BE2C (cell line): ENCODE data around the gene RPL9.

Source experiments
- DNase-seq: peaks from one replicate; pipeline ENCODE4 v3.0.0-alpha.2; 2020
- H3K27me3 ChIP-seq: fragments of 250-450 bp; sonication (Bioruptor Pico); 2 replicates; pipeline ENCODE4 v1.5.1; 2020; ENCODE audit warnings: mild to moderate bottlenecking
- H3K36me3 ChIP-seq: fragments of 250-450 bp; sonication (Bioruptor Pico); 2 replicates; pipeline ENCODE4 v1.5.1; 2020; ENCODE audit warnings: mild to moderate bottlenecking
- H3K4me1 ChIP-seq: fragments of 250-450 bp; sonication (Bioruptor Pico); 2 replicates; pipeline ENCODE4 v1.5.1; 2020
- H3K4me3 ChIP-seq: 2 replicates; pipeline ENCODE4 v1.5.1; 2011; ENCODE audit warnings: low read depth, low read length
- H3K9me3 ChIP-seq: fragments of 250-450 bp; sonication (Bioruptor Pico); 2 replicates; pipeline ENCODE4 v1.5.1; 2020
- TF ChIP-seq, protein P1 (sequence below): IDR thresholded peaks from 2 replicates; pipeline ENCODE4 v1.5.1; 2012; ENCODE audit warnings: mild to moderate bottlenecking, low read depth, low read length

The RPL9 gene

DNA sequence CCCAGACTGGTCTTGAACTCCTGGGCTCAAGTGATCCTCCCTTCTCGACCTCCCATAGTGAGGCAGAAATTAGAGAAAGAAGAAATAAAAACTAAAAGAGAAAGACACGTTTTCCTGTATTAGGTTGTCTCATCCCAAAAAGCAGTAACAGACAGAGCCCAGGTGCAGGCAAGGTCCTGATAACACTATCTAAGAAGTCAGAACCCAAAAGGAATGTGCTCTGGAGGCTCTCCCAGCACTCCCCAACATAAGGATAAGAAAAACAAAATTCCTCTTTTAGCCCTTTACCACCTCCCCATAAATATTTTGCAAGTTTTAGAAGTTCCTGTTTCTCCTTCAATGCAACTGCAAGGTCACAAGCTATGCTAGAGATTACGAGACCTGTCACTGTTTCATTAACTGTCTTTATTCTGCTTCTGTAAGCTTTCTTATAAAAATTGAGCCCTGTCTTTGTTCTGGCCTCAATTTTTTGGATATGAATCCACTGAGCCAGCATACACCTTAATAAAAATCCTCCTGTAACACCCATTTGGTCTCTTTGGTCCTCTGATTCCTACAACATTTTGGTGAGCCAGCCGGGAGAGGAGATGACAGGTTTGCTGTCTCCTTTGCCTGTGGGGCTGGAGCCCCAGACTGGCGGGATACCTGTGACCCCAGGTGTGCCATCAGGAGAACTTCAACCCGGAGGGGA is 26.0 kb upstream of the RPL9 start:
- Histone ChIP-seq H3K9me3 (no peaks in the 10 kb centered on the region), H3K4me1 (no peaks in the 10 kb centered on the region), H3K27me3 (no peaks in the 10 kb centered on the region), H3K4me3 (no peak overlapping the region), H3K36me3 (no peaks in the 10 kb centered on the region)
- DNase-seq = no peak
- TF ChIP-seq, protein P1, sequence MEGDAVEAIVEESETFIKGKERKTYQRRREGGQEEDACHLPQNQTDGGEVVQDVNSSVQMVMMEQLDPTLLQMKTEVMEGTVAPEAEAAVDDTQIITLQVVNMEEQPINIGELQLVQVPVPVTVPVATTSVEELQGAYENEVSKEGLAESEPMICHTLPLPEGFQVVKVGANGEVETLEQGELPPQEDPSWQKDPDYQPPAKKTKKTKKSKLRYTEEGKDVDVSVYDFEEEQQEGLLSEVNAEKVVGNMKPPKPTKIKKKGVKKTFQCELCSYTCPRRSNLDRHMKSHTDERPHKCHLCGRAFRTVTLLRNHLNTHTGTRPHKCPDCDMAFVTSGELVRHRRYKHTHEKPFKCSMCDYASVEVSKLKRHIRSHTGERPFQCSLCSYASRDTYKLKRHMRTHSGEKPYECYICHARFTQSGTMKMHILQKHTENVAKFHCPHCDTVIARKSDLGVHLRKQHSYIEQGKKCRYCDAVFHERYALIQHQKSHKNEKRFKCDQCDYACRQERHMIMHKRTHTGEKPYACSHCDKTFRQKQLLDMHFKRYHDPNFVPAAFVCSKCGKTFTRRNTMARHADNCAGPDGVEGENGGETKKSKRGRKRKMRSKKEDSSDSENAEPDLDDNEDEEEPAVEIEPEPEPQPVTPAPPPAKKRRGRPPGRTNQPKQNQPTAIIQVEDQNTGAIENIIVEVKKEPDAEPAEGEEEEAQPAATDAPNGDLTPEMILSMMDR = no peak

DNA sequence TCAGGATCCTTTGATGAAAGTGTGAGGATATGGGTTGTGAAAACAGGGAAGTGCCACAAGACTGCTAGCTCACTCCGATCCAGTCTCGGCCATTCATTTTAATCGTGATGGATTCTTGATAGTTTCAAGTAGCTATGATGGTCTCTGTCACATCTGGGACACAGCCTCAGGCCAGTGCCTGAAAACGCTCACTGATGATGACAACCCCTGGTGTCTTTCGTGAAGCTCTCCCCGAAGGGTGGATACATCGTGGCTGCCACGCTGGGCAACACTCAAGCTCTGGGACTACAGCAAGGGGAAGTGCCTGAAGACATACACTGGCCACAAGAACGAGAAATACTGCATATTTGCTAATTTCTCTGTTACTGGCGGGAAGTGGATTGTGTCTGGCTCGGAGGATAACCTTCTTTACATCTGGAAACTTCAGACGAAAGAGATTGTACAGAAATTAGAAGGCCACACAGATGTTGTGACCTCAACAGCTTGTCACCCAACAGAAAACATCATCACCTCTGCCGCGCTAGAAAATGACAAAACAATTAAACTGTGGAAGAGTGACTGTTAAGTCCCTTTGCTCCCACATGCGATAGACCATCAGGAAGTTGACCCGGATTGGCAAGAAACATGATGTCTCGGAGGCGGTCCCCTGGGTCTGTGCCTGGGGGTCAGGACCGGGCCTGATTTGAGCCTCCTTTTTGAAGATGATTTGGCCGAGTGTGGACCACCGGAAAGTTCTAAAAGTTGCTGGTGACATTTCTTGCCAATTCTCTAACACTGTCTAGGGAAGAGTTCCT is 22.4 kb upstream of the RPL9 start:
- DNase-seq = no peak
- Histone ChIP-seq H3K27me3 (no peaks in the 10 kb centered on the region), H3K9me3 (no peaks in the 10 kb centered on the region), H3K36me3 (peaks cover 10% of the 10 kb centered on the region), H3K4me3 (no peak overlapping the region), H3K4me1 (peaks cover 2% of the 10 kb centered on the region; the same call in 1 of the 2 replicates)
- TF ChIP-seq, protein P1 = no peak

DNA sequence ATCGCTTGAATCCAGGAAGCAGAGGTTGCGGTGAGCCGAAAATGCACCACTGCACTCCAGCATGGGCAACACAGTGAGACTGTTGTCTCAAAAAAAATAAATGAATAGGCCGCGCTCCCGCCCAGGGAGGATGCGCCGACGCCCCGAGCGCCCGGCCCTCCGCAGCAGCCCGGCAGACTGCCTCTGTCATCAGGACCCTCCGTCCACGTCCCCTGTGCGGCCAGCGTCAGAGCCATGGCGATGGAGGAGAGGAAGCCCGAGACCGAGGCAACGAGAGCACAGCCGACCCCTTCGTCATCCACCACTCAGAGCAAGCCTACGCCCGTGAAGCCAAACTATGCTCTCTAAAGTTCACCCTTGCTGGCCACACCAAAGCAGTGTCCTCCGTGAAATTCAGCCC is 21.5 kb upstream of the RPL9 start:
- TF ChIP-seq, protein P1 = no peak

DNA sequence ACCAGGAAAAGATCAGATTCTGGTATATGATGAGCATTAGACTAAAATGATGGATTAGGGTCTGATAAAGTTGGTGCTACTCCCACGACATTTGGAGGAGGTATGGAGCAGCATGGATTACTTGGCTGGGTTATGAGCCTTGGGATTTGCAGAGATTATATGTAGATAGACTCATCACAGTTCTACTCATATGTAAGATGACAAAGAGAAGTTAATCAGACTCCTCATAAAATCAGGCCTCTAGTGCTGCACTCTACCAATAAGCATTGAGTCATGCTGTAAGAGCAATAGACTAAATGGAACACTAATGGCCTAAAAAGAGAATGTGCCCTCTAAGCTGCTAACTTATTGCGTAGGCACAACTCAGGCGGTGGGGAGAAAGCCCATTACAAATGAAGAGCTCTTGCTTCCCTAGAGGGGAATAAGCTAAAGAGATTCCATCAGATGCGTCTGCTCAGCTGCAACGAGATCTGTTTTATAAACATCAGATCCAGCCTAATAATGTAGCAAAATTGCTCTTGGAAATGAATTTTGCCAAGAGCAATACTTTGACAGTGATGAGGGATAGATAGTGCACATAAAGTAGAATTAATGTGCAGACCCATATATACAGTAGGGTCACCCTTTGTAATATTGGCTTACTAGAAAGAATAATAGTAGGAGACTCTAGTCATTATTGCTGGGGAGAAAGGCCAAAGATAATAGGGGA is 17.6 kb upstream of the RPL9 start:
- H3K4me1 ChIP-seq = peaks cover 2% of the 10 kb centered on the region; the same call in 1 of the 2 replicates
- H3K36me3 ChIP-seq = peaks cover 24% of the 10 kb centered on the region
- TF ChIP-seq, protein P1 = no peak
- DNase-seq = no peak
- no peaks in the 10 kb centered on the region for H3K9me3 ChIP-seq
- no peak overlapping the region for H3K4me3 ChIP-seq
- H3K27me3 ChIP-seq = no peaks in the 10 kb centered on the region

More for the DNA sequence above, 21.5 kb upstream of the RPL9 start:
- DNase-seq = no peak
- H3K4me3 ChIP-seq = no peak overlapping the region
- no peaks in the 10 kb centered on the region for H3K27me3 ChIP-seq
- H3K4me1 ChIP-seq = peaks cover 2% of the 10 kb centered on the region; the same call in 1 of the 2 replicates
- H3K9me3 ChIP-seq = no peaks in the 10 kb centered on the region
- peaks cover 10% of the 10 kb centered on the region for H3K36me3 ChIP-seq

DNA sequence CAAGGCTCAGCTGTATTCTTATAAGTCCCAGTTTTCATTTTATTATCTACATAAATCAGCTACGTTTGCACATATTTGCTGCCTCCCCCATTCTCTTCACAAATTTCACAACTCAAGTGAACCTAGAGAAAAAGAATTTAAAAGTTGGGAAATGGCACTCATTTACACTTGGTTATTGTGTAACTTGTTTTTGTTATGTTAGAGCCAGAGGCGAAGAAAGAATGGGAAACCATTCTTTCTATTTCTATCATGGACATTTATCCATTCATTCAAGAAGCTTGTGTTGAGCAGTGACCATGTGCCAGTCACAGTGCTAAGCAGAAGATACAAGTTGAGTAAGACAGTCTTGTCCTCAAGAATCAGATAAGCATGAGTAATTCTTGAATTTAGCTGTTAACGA is 13.7 kb upstream of the RPL9 start:
- Histone ChIP-seq H3K9me3 (no peaks in the 10 kb centered on the region), H3K27me3 (no peaks in the 10 kb centered on the region), H3K36me3 (peaks cover 37% of the 10 kb centered on the region), H3K4me1 (peaks cover 6% of the 10 kb centered on the region), H3K4me3 (no peak overlapping the region)
- no peak for DNase-seq
- TF ChIP-seq, protein P1 = no peak

DNA sequence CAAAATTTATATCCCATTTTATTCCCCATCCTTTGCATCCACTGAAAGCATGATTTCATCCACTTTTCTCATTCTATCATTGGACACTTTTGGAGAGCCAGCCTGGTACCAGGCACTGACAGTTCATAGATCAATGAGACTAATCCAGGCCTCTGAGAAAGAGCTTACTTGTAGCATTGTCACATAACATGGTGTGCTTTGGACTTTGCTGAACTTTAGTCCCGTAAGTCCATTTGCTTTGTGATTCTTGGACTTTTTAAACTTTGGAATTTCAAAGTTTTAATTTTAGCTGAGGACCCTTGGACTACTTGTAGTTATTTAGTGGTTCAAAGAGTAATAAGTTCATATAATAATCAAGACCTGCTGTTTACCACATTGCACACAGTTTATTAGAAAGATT is 11.7 kb upstream of the RPL9 start:
- DNase-seq = no peak
- TF ChIP-seq, protein P1 = no peak
- Histone ChIP-seq H3K4me1 (peaks cover 4% of the 10 kb centered on the region), H3K27me3 (no peaks in the 10 kb centered on the region), H3K9me3 (no peaks in the 10 kb centered on the region), H3K4me3 (no peak overlapping the region), H3K36me3 (peaks cover 41% of the 10 kb centered on the region)
